NCI-H2227 treated with DMSO at 0.1 percent for 48 hours (cell line): ENCODE data around the gene GTPBP6.
"Not testable (repeated sequence)": the region's sequence is repeated elsewhere in the genome, so short reads cannot be mapped to it uniquely, and the experiment has no call there.

Experiments used
- DNase-seq: peaks from one replicate; lab custom pipeline; 2025; lab: John Stamatoyannopoulos, UW

GTPBP6 gene

DNA sequence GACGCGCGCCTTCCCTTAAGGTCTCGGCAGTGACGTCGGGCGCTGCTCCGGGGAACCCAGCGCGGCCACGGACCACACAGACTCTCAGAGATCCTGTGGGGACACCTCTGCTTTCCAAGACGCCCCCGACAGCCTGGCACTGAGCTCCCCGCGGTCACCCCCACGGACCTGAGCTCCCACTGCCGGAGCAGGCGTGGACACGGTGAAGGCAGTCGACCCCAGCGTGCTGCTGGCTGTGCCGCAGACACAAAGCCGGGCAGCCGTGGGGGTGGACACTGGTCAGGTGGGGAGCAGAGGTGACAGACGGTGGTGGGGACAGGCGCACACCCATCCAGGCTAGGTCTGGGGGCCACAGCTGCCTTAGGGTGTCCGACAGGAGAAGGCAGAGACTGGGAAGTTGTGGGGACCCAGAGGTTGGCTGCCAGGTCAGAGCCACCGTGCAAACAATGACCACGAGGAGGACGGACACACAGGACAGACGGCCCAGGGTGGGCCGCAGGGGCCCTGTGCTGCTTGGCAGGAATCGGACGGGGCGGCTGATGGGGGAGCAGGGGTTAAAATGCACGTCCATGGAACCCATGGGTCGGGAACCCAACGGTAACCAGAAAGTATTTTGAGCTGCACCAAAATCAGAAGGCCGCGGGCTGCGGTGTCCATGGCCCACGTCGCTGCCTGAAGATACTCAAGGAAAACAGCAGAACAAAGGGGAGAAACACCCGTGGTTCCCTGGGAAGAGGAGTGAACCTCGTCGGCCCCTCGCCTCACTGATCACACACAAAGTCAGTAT, 16.6 kb upstream of the GTPBP6 start:
- no peak for DNase-seq

DNA sequence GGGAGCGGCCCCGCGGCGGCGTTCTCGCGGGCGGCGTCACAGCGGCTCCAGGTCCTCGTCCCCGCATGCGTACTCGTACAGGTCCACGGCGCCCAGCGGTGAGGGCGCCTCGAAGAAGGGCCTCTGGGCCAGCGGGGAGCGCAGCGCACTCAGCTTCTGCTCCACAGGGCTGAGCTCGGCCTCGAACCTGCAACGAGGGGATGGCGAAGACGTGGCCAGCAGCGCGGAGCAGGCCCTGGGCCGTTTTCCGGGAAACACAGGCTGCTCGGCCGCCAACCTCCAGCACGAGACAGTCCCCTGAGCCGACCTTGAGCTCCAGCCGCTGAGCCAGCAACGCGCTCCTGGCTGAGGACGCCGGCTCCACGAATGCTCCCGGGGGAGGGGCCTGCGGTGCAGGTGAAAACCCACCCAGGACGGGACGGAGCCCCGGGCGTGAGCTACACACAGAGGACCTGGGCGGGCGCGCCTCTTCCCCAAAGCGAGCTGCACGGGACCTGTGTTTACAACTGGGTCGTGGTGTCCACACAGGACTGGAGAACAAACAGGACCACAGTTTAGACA, 15.8 kb upstream of the GTPBP6 start:
- DNase-seq, result no peak

DNA sequence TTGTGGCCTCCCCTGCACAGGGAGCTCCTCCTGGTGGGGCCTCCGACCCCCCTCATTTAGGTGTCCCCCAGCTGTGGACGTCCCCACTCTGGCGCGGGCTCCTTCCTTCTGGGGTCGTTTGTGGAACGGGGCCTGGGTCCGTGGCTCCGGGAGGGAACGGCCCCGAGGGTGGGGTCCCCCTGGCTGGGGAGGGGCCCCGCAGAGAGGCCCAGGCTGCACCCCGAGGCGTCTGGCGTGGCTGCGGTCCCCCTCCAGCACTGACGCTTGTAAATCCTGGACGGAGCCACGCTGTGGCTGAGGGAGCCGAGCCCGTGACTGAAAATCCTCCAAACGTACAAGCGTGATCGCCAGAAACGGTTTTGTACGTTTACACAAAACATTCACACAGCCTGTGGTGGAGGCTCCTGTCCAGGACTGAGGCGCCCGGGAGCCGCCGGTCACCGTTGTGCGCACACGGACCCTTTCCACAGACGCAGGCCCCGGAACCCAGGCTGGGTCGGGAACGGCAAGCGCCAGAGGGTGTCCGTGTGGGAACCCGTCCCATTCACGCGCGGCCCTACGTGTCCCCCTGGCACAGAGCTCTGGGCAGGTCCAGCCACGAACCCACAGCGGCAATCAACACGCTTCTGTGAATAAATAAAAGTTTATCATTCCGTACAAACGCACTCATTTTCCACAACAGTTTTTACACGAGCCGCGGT, 15.2 kb upstream of the GTPBP6 start:
- no peak for DNase-seq

- no peak for DNase-seq
Observed at GRCh38 chrX:332916-333610, 14.5 kb upstream of the GTPBP6 start.

DNA sequence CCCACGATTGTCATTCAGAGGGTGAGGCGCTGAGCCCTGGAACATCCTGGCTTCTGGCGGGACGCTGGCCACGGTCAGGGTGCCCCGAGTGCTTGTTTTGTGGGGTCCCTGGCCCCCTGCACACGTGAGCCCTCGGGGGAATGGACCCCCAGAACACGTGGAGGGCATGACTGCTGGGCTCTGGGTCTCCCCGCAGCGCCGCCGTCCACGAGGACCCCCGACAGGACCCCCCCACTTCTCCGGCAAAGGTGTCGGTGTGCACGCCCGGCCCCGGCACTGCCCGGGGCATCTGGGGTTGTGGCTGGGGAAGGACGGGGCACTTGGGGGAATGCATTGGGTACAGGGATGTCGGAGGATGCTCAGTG, 13.9 kb upstream of the GTPBP6 start:
- no peak for DNase-seq

DNA sequence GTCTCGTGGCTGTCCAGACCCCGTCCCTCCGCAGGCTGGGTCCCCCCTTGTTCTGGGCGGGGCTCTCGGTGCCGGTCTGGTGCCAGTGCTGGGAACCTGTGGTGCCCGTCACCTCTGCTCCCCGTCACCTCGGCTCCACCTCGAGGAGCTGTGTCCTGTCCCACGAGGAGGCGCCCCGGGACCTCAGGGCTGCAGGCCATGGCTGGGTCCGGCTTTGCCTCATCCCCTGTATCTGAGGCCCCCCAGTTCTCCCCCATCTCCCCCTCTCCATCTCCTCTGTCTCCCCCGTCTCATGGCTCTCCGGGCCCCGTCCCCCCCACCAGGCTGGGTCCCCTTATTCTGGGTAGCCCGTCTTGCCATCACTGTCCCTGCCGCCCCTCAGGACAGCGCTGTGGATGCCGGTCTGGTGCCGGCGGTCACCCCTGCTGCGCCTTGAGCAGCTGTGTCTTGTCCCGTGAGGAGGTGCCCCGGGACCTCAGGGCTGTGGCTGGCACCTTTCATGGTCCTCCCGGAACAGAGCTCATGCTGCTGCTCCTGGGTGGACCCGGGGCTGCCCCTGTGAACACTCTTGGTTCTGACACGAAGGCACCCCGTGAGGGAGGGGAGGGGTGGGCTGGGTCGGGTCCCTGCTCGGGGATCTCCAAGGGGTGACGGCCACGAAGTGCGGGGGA, 13.4 kb upstream of the GTPBP6 start:
- DNase-seq, result no peak

DNA sequence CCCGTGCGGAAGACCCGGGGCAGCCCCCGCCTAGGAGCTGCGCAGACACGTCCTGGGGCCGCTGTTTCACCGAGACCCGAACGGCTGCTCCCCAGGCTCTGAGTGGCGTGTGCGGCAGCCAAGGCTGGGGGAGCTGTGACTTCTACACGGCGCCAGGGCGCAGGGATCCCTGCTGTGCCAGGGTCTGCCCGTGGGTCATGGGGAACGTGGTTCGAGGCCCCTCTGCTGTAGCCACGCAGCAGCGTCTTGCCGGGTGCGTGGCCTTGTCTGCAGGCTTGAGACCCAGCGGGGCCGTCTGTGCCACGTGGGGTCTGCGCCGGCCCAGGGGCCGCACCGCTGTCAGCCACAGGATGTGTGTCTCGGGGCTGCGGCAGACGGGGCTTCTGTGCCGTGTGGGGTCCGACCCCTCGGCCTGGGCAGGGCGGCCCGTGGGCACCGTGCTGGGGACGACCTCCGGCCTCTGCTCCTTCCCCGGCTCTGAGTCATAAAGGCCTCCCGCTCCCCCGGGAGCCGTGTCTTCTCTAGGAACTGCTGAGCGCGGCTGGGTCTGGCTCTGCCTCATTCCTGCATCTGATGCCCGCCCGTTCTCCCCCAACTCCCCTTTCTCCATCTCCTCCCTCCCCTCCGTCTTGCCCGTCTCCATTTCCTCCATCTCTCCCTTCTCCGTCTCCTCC, 12.7 kb upstream of the GTPBP6 start:
- no peak for DNase-seq

- DNase-seq, result no peak
Observed at GRCh38 chrX:330726-331150, 12.1 kb upstream of the GTPBP6 start.

DNA sequence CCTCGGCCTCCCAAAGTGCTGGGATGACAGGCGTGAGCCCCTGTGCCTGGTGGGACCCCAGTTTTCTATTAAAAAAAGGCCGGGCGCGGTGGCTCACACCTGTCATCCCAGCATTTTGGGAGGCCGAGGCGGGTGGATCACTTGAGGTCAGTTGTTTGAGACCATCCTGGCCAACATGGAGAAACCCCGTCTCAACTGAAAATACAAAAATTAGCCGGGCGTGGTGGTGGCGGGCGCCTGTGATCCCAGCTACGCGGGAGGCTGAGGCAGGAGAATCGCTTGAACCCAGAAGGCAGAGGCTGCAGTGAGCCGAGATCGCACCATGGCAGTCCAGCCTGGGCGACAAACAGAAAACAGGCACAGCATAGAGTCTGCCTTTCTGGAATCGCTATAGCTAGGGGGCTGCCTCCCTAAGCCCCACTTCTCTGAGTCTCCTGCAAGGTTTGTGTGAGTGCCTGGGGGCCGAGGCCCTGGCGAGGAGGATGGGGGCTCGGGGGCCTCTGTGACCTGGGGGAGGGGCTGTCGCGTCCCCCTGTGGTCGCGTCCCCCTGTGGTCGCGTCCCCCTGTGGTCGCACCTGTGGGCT, 11.6 kb upstream of the GTPBP6 start:
- not testable (repeated sequence) for DNase-seq

DNA sequence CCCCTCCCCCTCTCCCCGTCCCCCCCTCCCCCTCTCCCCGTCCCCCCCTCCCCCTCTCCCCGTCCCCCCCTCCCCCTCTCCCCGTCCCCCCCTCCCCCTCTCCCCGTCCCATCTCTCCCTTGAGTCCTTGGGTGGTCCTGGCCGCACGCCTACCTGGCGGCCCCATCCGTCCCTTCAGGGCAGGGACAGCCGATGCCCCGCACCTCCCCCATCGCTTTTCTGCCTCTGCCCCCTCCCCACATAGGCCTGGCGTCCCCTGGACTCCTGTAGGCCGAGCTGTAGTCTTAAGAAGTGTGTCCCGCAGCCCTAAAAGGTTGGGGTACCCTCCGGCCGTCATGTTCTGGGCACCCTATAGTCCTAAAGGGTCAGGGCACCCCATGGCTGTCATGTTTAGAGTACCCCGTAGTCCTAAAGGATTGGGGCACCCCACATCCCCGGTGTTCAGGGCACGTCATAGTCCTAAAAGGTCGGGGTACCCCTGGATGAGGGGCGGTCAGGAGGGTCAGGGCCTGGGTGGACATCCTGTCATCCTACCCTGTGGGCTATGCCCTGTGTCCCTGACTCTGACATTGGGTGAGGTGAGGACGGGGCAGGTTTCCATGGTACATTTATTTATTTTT, 10.8 kb upstream of the GTPBP6 start:
- DNase-seq, result no peak

- DNase-seq, result no peak
Observed at GRCh38 chrX:327660-328126, 9.1 kb upstream of the GTPBP6 start.

GRCh38 chrX:324664-325063, 6.1 kb upstream of the GTPBP6 start:
- DNase-seq, result not testable (repeated sequence)

DNA sequence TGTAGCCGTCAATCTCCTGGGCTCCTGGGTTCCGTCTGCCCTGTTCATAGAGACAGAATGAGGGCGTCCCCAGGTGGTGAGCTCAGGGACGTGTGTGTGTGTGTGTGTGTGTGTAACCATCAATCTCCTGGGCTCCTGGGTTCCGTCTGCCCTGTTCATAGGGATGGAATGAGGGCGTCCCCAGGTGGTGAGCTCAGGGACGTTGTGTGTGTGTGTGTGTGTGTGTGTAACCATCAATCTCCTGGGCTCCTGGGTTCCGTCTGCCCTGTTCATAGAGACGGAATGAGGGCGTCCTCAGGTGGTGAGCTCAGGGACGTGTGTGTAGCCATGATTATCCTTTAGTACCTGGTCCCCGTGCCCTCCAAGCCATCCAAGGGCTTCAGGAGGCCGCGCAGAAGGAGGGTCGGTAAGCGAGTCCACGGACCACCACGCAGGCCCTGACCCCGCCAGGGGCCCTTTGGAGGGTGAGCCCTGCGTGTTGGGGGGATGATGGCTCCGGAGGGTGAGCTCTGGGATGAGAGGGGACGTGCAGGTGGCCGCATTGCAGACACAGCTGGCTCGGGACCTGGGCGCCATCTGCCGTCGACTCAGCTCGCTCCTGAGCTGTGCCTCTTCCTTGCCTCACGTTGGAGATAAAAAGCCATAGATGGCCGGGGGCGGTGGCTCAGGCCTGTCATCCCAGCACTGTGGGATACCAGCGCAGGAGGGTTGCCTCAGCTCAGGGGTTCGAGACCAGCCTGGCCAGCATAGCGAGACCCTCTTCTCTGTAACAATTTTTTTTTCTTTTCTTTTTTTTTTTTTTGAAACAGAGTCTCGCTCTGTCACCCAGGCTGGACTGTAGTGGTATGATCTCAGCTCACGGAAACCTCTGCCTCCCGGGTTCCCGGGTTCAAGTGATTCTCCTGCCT, 5.4 kb upstream of the GTPBP6 start:
- no peak for DNase-seq

- DNase-seq, result no peak
Observed at GRCh38 chrX:320126-320783, 1.7 kb upstream of the GTPBP6 start.

- no peak for DNase-seq
Observed at GRCh38 chrX:319579-320125, 1.1 kb upstream of the GTPBP6 start.

- DNase-seq, result no peak
Observed at GRCh38 chrX:318068-318738, 393 bp downstream of the GTPBP6 start.

GRCh38 chrX:317424-318067, 1.1 kb downstream of the GTPBP6 start:
- no peak for DNase-seq
